Mucosa of rectum (tissue), 2 donors: Measurements from ENCODE around the gene NR3C1.
A peak's percentile ranks its signal among the peaks of the same experiment; 100 is the strongest.

Experiments
- H3K27ac ChIP-seq, 2 donors: one replicate each; pipeline ENCODE4 v1.7.0; 2013; ENCODE audit warnings: inconsistent platforms in 2 of 2, low read depth in 2 of 2, low read length in 2 of 2
- H3K27me3 ChIP-seq, 2 donors: one replicate each; pipeline ENCODE4 v1.7.0; 2013; ENCODE audit warnings: low read length in 2 of 2; ENCODE audit not compliant: control insufficient read depth in 2 of 2, insufficient read depth in 2 of 2
- H3K36me3 ChIP-seq, 2 donors: one replicate each; pipeline ENCODE4 v1.7.0; 2013; ENCODE audit warnings: low read length in 2 of 2; ENCODE audit not compliant: control insufficient read depth in 2 of 2, insufficient read depth in 2 of 2
- H3K4me1 ChIP-seq, 2 donors: one replicate each; pipeline ENCODE4 v1.7.0; 2013; ENCODE audit warnings: low read length in 2 of 2, mild to moderate bottlenecking in 1 of 2; ENCODE audit not compliant: control insufficient read depth in 2 of 2, insufficient read depth in 2 of 2
- H3K4me3 ChIP-seq, 2 donors: one replicate each; pipeline ENCODE4 v1.7.0; 2013; ENCODE audit warnings: low read length in 2 of 2
- H3K9ac ChIP-seq, 2 donors: one replicate each; pipeline ENCODE4 v1.7.0; 2013; ENCODE audit warnings: low read length in 2 of 2, low read depth in 1 of 2, mild to moderate bottlenecking in 1 of 2
- H3K9me3 ChIP-seq, 2 donors: one replicate each; pipeline ENCODE4 v1.7.0; 2013; ENCODE audit warnings: low read length in 2 of 2; ENCODE audit not compliant: control insufficient read depth in 2 of 2
- donor health status: healthy.
- donor health status: Normal muscosa, but diverticular disease.

NR3C1 gene

GRCh38 chr5:143427122-143427735 is 23.7 kb upstream of the NR3C1 start:
- no peak overlapping the region for H3K27ac ChIP-seq
- H3K9me3 ChIP-seq: no peaks in the 10 kb centered on the region
- H3K4me1 ChIP-seq: no peaks in the 10 kb centered on the region
- no peak overlapping the region for H3K4me3 ChIP-seq
- H3K36me3 ChIP-seq: no peaks in the 10 kb centered on the region
- H3K9ac ChIP-seq: no peak overlapping the region
- H3K27me3 ChIP-seq: peaks cover 0 to 4% of the 10 kb centered on the region in 2 donors

GRCh38 chr5:143426437-143426991 is 23.0 kb upstream of the NR3C1 start:
- no peaks in the 10 kb centered on the region for H3K36me3 ChIP-seq
- H3K27me3 ChIP-seq: peaks cover 4 to 5% of the 10 kb centered on the region in 2 donors
- H3K27ac ChIP-seq: no peak overlapping the region
- H3K9me3 ChIP-seq: no peaks in the 10 kb centered on the region
- H3K9ac ChIP-seq: no peak overlapping the region
- no peaks in the 10 kb centered on the region for H3K4me1 ChIP-seq
- no peak overlapping the region for H3K4me3 ChIP-seq

GRCh38 chr5:143425835-143426234 is 22.3 kb upstream of the NR3C1 start:
- Histone ChIP-seq H3K27ac (no peak overlapping the region), H3K4me3 (no peak overlapping the region), H3K9ac (no peak overlapping the region), H3K4me1 (no peaks in the 10 kb centered on the region), H3K27me3 (peaks cover 4 to 7% of the 10 kb centered on the region in 2 donors), H3K36me3 (no peaks in the 10 kb centered on the region), H3K9me3 (no peaks in the 10 kb centered on the region)

DNA sequence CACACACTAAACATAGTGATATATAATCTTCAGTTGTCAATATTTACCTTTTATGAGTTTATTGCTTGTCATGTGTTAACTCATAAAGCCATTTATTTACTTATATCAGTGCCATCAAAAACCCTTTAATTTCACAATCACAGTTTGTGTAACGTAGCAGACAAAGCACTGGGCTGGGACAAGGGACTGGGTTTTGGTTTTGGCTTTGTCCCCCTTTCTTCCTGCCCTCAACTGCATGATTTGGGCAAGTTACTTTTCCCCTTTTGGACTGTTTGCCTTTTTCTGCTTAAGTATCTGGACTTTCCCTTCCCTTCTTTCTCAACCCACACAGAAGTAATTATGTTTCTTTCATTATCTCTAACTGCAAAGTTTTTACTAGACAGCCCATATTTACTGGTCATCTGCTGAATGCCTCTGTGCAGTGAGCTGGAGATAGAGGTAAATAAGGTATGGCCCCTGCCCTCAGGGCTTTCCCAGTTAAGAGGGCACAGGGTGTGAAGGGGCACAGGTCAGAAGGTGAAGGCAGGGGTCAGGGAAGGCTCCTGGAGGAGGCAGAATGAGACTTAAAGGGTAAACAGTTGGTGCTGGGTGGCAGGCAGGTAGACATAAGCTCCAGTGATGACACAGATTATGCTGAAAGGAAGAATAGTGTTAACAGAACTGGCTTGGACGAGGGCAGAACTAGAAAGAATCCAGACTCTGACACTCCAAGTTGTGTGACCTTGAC is 14.8 kb upstream of the NR3C1 start:
- no peaks in the 10 kb centered on the region for H3K36me3 ChIP-seq
- peaks cover 15 to 21% of the 10 kb centered on the region in 2 donors for H3K4me1 ChIP-seq
- H3K27ac ChIP-seq: no peak overlapping the region
- H3K27me3 ChIP-seq: peaks cover 7 to 10% of the 10 kb centered on the region in 2 donors
- H3K9me3 ChIP-seq: no peaks in the 10 kb centered on the region
- H3K9ac ChIP-seq: no peak overlapping the region
- peak overlapping the region in 1 of 2 donors; percentile 42 for H3K4me3 ChIP-seq

GRCh38 chr5:143417503-143418139 is 14.1 kb upstream of the NR3C1 start:
- peak overlapping the region; percentile 13 to 42 for H3K4me3 ChIP-seq
- H3K9ac ChIP-seq: no peak overlapping the region
- peaks cover 7 to 10% of the 10 kb centered on the region in 2 donors for H3K27me3 ChIP-seq
- H3K9me3 ChIP-seq: no peaks in the 10 kb centered on the region
- H3K36me3 ChIP-seq: no peaks in the 10 kb centered on the region
- peaks cover 15 to 21% of the 10 kb centered on the region in 2 donors for H3K4me1 ChIP-seq
- no peak overlapping the region for H3K27ac ChIP-seq

DNA sequence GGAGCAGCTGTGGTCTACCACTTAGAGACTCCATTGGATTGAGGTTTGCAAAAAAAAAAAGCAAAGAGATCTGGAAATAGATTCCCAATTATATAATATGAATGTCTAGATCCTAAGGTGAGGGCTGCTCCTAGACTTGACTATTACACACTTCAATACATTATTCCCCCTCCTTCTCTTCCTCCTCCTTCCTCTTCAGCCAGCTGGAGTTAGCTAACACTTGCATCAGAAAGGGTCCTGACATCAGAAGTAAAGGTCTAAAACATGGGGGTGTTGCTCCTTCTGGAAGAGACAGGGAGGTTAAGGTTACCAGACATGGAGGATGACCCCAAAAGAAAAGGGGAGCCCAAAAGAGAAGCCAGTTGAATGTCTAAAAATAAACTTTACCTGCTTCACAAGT is 12.9 kb upstream of the NR3C1 start:
- Histone ChIP-seq H3K36me3 (no peaks in the 10 kb centered on the region), H3K9me3 (no peaks in the 10 kb centered on the region), H3K27me3 (peaks cover 3 to 10% of the 10 kb centered on the region in 2 donors)

GRCh38 chr5:143413958-143414669 is 10.6 kb upstream of the NR3C1 start:
- Histone ChIP-seq H3K4me1 (peaks cover 15 to 21% of the 10 kb centered on the region in 2 donors), H3K9ac (no peak overlapping the region), H3K4me3 (no peak overlapping the region), H3K9me3 (no peaks in the 10 kb centered on the region), H3K36me3 (no peaks in the 10 kb centered on the region), H3K27me3 (peaks cover 0 to 5% of the 10 kb centered on the region in 2 donors), H3K27ac (no peak overlapping the region)

More for the DNA sequence above, 12.9 kb upstream of the NR3C1 start:
- Histone ChIP-seq H3K9ac (no peak overlapping the region), H3K27ac (no peak overlapping the region), H3K4me3 (no peak overlapping the region), H3K4me1 (peaks cover 15 to 21% of the 10 kb centered on the region in 2 donors)

DNA sequence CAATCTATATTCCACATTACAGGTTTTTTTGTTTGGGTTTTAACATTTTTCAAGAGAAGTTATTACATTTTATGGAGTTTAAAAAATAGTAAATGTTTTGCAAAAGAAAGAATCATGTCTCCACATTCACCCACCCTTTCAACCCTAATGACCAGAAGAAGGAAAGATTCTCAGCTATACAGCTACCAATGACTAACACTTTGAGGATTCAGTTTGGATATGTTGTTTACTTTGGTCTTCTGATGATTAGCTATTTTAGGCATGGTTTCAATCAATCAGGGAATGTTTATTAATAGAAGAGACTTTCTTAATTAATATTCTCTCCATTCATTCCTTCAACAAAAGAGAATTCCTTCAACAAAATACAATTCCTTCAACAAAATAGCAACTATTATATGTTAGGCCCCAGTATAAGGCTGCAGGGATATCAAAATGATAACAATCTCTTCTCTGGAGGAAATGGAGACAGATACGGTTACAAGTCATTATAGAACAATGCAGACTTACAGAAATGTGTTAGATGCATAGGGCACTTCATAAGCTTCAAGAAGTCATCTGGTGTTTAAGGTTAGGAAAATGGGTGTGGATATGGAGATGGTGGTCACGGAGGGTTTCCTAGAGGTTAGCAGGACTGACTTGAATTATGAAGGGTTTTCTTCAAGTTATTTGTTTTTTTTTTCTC is 9.3 kb upstream of the NR3C1 start:
- H3K36me3 ChIP-seq: no peaks in the 10 kb centered on the region
- peaks cover 0 to 5% of the 10 kb centered on the region in 2 donors for H3K27me3 ChIP-seq
- no peak overlapping the region for H3K4me3 ChIP-seq
- H3K27ac ChIP-seq: no peak overlapping the region
- no peaks in the 10 kb centered on the region for H3K9me3 ChIP-seq
- H3K9ac ChIP-seq: no peak overlapping the region
- H3K4me1 ChIP-seq: peaks cover 9 to 13% of the 10 kb centered on the region in 2 donors

- Histone ChIP-seq H3K9ac (no peak overlapping the region), H3K4me3 (no peak overlapping the region), H3K36me3 (no peaks in the 10 kb centered on the region), H3K9me3 (no peaks in the 10 kb centered on the region), H3K27me3 (no peaks in the 10 kb centered on the region), H3K27ac (no peak overlapping the region), H3K4me1 (peaks cover 0 to 3% of the 10 kb centered on the region in 2 donors)
These were observed 6.4 kb upstream of the NR3C1 start for GRCh38 chr5:143409926-143410325.
